Measurements from ENCODE around the gene LIX1. TPM values are rescaled to one million over a fixed set of nuclear protein-coding genes. Genes with fewer than 3 reads are reported as not detected.

Gene LIX1
- total and polyA plus RNA-seq, 2 of the 8 experiments (the other 6 are each of a cell fraction or from before 2014, with no cell fraction given): 0.26 to 0.45 TPM

DNA sequence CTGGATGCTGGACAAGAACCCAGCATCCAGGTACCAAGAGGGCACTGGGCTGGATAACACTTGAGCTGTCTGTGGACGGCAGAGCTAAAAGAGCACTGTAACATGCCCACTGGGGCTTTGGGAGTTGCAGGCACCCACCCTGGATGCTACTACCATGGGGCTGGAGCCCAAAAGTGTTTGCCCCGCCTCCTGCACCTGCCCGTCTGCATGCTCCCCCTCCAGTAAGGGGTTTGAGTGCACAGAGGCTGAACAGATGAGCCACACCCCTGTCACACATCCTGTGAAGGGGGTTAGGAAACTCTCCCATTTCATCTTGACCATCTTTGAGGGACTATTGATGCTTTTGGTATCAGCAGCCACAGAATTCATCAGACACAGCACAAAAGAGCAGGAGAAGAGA lies 69.0 kb downstream of the LIX1 start:
- no peak overlapping the region for H3K27ac ChIP-seq (ENCODE audit: low read depth, low read length)
- no peak overlapping the region for H2AFZ ChIP-seq (ENCODE audit: low read length)
- H4K20me1 ChIP-seq (replicated peaks in 1 of 2; ENCODE audit: control insufficient read depth in 1 of 2, insufficient read depth in 2 of 2, low read length in 2 of 2): no peaks in the 10 kb centered on the region
- H3K79me1 ChIP-seq (ENCODE audit: low read depth, low read length): no peaks in the 10 kb centered on the region
- H3K9me3 ChIP-seq (ENCODE audit: insufficient read depth in 2 of 2, low read depth in 1 of 2, low read length in 1 of 2): no peaks in the 10 kb centered on the region
- no peak overlapping the region for H2BK15ac ChIP-seq (ENCODE audit: low read length)
- ChIA-PET CTCF (ENCODE audit: partially characterized antibody) (interaction anchor here (1.2 to 1.7 kb wide), 3 partner anchors 29 to 69 kb away, joined by 3 to 5 read pairs (median 4); partner anchors contain the start of gene LIX1), POLR2A (ENCODE audit: partially characterized antibody) (no interaction called here)
- H4K8ac ChIP-seq (ENCODE audit: extremely low read depth, insufficient read depth, low read length): 0 out of 2 replicates have a peak overlapping the region, but pooled peaks have one; percentile 15
- H4K91ac ChIP-seq (replicated peaks; ENCODE audit: insufficient read length, low read length): no peak overlapping the region
- H2BK5ac ChIP-seq (ENCODE audit: low read depth, low read length): no peak overlapping the region
- no peak overlapping the region for H3K4me2 ChIP-seq (ENCODE audit: insufficient read depth in 1 of 2, low read depth in 2 of 2, low read length in 2 of 2)
- no peak overlapping the region for H3K23ac ChIP-seq (ENCODE audit: insufficient read length)
- no peak overlapping the region for H4K5ac ChIP-seq (ENCODE audit: insufficient read length, low read depth, low read length)
- H3K4ac ChIP-seq (replicated peaks; ENCODE audit: insufficient read length, low read depth, low read length): no peak overlapping the region
- H3K79me2 ChIP-seq (ENCODE audit: control insufficient read depth in 1 of 2, insufficient read depth in 2 of 2, low read length in 2 of 2): no peaks in the 10 kb centered on the region
- H2AK5ac ChIP-seq (ENCODE audit: low read depth, low read length): no peak overlapping the region
- H3K18ac ChIP-seq (ENCODE audit: extremely low read depth, low read length): no peak overlapping the region
- H3K27me3 ChIP-seq (replicated peaks in 1 of 4; ENCODE audit: control insufficient read depth in 3 of 4, extremely low read depth in 1 of 4, insufficient read depth in 3 of 4, low read length in 3 of 4): no peaks in the 10 kb centered on the region
- H2BK20ac ChIP-seq (ENCODE audit: low read length): no peak overlapping the region
- DNase-seq (ENCODE audit: low read depth in 1 of 2, low spot score in 2 of 2) (no peak), FAIRE-seq (no peak)
- no peaks in the 10 kb centered on the region for H3K4me1 ChIP-seq (replicated peaks in 1 of 4; ENCODE audit: control insufficient read depth in 3 of 4, insufficient read depth in 4 of 4, low read length in 3 of 4)
- no peak overlapping the region for H3K14ac ChIP-seq (ENCODE audit: insufficient read length)
- no peak overlapping the region for H3K56ac ChIP-seq (replicated peaks; ENCODE audit: insufficient read length, low read depth, low read length)
- H2BK120ac ChIP-seq (replicated peaks; ENCODE audit: low read depth, low read length): no peak overlapping the region
- no peak overlapping the region for H3K4me3 ChIP-seq (ENCODE audit: extremely low read depth in 1 of 4, insufficient read depth in 2 of 4, low read depth in 3 of 4, low read length in 4 of 4)
- H2BK12ac ChIP-seq (ENCODE audit: low read depth, low read length): no peak overlapping the region
- no peaks in the 10 kb centered on the region for H3K36me3 ChIP-seq (ENCODE audit: control insufficient read depth in 2 of 4, insufficient read depth in 4 of 4, low read length in 3 of 4)
- TF ChIP-seq ZNF274 (IDR thresholded peaks at IDR 0.05; ENCODE audit: borderline replicate concordance, extremely low read depth, low read length) (no peak), NRF1 (IDR thresholded peaks at IDR 0.05; ENCODE audit: low read depth, low read length) (no peak)
- TF ChIP-seq, protein P1, sequence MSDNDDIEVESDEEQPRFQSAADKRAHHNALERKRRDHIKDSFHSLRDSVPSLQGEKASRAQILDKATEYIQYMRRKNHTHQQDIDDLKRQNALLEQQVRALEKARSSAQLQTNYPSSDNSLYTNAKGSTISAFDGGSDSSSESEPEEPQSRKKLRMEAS (IDR thresholded peaks at IDR 0.05): no peak
- TF ChIP-seq, protein P2, sequence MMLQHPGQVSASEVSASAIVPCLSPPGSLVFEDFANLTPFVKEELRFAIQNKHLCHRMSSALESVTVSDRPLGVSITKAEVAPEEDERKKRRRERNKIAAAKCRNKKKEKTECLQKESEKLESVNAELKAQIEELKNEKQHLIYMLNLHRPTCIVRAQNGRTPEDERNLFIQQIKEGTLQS (IDR thresholded peaks at IDR 0.05; ENCODE audit: insufficient read depth, low read depth, low read length): no peak
- H3K23me2 ChIP-seq (ENCODE audit: low read depth, low read length): no peaks in the 10 kb centered on the region
- 84% methylated on average over 3 of the region's 3 CpGs; no CpG with 5 or more reads in 1 of the 2 experiments for WGBS, 2 experiments (ENCODE audit: extremely low coverage in 1 of 2, insufficient coverage in 1 of 2, insufficient read length in 1 of 2, insufficient replicate concordance in 2 of 2, low coverage in 1 of 2, low lambda C conversion rate in 2 of 2, missing lambda C conversion rate in 1 of 2)
- no peak overlapping the region for H3K9ac ChIP-seq (replicated peaks in 1 of 4; ENCODE audit: extremely low read depth in 1 of 4, low read depth in 3 of 4, low read length in 3 of 4)
